Caco-2 (cell line): ENCODE results near the gene CUL4A. TPM values are rescaled to one million over a fixed set of nuclear protein-coding genes. Genes with fewer than 3 reads are reported as not detected.

Experiments used
- BruUV-seq: library from RNA; stranded (reverse); fragments of 400-500 nt; replicated peaks from 2 replicates; lab custom pipeline; 2021; lab: Mats Ljungman, UMichigan
- CTCF ChIA-PET: fragments of 300-600 bp; sonication (Branson Sonifier 250); formaldehyde crosslinking; loops from one replicate; lab custom pipeline; 2022; ENCODE audit warnings: antibody characterized with exemption; lab: Charles Lee
- POLR2A ChIA-PET: fragments of 300-600 bp; sonication (Branson Sonifier 250); formaldehyde crosslinking; loops from one replicate; lab custom pipeline; 2022; ENCODE audit warnings: antibody characterized with exemption; lab: Charles Lee
- DNase-seq, 2 experiments: peaks; one replicate each; pipeline versions ENCODE4 v3.0.0 to v3.0.0-alpha.2; 2020 to 2022
- H3K27me3 ChIP-seq: replicated peaks from 2 replicates; pipeline ENCODE4 v1.6.0; 2011; ENCODE audit warnings: low read length; ENCODE audit not compliant: control insufficient read depth, insufficient read depth
- H3K36me3 ChIP-seq: 2 replicates; pipeline ENCODE4 v1.5.1; 2011; ENCODE audit warnings: low read length; ENCODE audit not compliant: control insufficient read depth, insufficient read depth
- H3K4me1 ChIP-seq: fragments of 250-450 bp; sonication (Bioruptor Pico); 2 replicates; pipeline ENCODE4 v1.5.1; 2020; ENCODE audit warnings: mild to moderate bottlenecking
- H3K4me3 ChIP-seq: 2 replicates; pipeline ENCODE4 v1.5.1; 2011; ENCODE audit warnings: low read depth, mild to moderate bottlenecking, control low read depth, low read length
- H3K9me3 ChIP-seq: fragments of 250-450 bp; sonication (Bioruptor Pico); 2 replicates; pipeline ENCODE4 v1.5.1; 2020; ENCODE audit warnings: mild to moderate bottlenecking, moderate library complexity
- H3K27ac Mint-ChIP-seq: one replicate; pipeline ENCODE4 v1.8.0; 2022; ENCODE audit warnings: mixed read lengths; ENCODE audit not compliant: unreplicated experiment
- H3K27me3 Mint-ChIP-seq: one replicate; pipeline ENCODE4 v1.8.0; 2022; ENCODE audit warnings: mixed read lengths; ENCODE audit not compliant: insufficient read depth, unreplicated experiment
- H3K36me3 Mint-ChIP-seq: one replicate; pipeline ENCODE4 v1.8.0; 2022; ENCODE audit warnings: mild to moderate bottlenecking, mixed read lengths; ENCODE audit not compliant: insufficient read depth, unreplicated experiment
- H3K4me1 Mint-ChIP-seq: one replicate; pipeline ENCODE4 v1.8.0; 2022; ENCODE audit warnings: low read depth, mixed read lengths; ENCODE audit not compliant: unreplicated experiment
- H3K4me3 Mint-ChIP-seq: one replicate; pipeline ENCODE4 v1.8.0; 2022; ENCODE audit warnings: mild to moderate bottlenecking, moderate library complexity, mixed read lengths; ENCODE audit not compliant: unreplicated experiment
- H3K9me3 Mint-ChIP-seq: one replicate; pipeline ENCODE4 v1.8.0; 2022; ENCODE audit warnings: mixed read lengths; ENCODE audit not compliant: unreplicated experiment
- intact Hi-C: fragments of 100-400 bp; cut with micrococcal nuclease; formaldehyde crosslinking; loops from one replicate; pipeline ENCODE4 v1.10.0; 2022; ENCODE audit not compliant: unreplicated experiment
- total RNA-seq: library from RNA; stranded (reverse); gene quantifications from 2 replicates; pipeline ENCODE4 v1.2.3, GENCODE V29; 2022
- TF ChIP-seq, protein P1 (sequence below), 2 experiments: fragments of 200-600 bp in 1 of 2; IDR thresholded peaks; 1 replicate in 1 of 2; 2 replicates in 1 of 2; pipeline versions ENCODE4 v1.5.1 to v1.8.0; 2011 to 2022; ENCODE audit warnings: antibody characterized with exemption in 1 of 2, control low read depth in 1 of 2, inconsistent platforms in 1 of 2, low read depth in 1 of 2, low read length in 1 of 2, mild to moderate bottlenecking in 1 of 2, moderate library complexity in 1 of 2; ENCODE audit not compliant: insufficient read depth in 1 of 2, severe bottlenecking in 1 of 2, unreplicated experiment in 1 of 2

The CUL4A gene
- total RNA-seq, 1 experiment from 2014 or later = 125 TPM

GRCh38 chr13:113293686-113294085 is 84.3 kb downstream of the CUL4A start:
- Mint-ChIP-seq H3K27ac (no peak overlapping the region), H3K4me1 (peaks cover 16% of the 10 kb centered on the region), H3K9me3 (no peaks in the 10 kb centered on the region), H3K4me3 (no peak overlapping the region), H3K27me3 (peaks cover 2% of the 10 kb centered on the region), H3K36me3 (peaks cover 25% of the 10 kb centered on the region)
- no peak overlapping the region for H3K4me3 ChIP-seq
- DNase-seq = no peak
- no TSS peak for BruUV-seq
- H3K4me1 ChIP-seq = peaks cover 3% of the 10 kb centered on the region
- H3K36me3 ChIP-seq = no peaks in the 10 kb centered on the region
- no peaks in the 10 kb centered on the region for H3K27me3 ChIP-seq
- ChIA-PET CTCF (no interaction called here), POLR2A (no interaction called here)
- TF ChIP-seq, protein P1, sequence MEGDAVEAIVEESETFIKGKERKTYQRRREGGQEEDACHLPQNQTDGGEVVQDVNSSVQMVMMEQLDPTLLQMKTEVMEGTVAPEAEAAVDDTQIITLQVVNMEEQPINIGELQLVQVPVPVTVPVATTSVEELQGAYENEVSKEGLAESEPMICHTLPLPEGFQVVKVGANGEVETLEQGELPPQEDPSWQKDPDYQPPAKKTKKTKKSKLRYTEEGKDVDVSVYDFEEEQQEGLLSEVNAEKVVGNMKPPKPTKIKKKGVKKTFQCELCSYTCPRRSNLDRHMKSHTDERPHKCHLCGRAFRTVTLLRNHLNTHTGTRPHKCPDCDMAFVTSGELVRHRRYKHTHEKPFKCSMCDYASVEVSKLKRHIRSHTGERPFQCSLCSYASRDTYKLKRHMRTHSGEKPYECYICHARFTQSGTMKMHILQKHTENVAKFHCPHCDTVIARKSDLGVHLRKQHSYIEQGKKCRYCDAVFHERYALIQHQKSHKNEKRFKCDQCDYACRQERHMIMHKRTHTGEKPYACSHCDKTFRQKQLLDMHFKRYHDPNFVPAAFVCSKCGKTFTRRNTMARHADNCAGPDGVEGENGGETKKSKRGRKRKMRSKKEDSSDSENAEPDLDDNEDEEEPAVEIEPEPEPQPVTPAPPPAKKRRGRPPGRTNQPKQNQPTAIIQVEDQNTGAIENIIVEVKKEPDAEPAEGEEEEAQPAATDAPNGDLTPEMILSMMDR (IDR thresholded peaks at IDR 0.05; ENCODE audit: insufficient read depth in 1 of 2, low read depth in 1 of 2, low read length in 1 of 2, severe bottlenecking in 1 of 2, unreplicated experiment in 1 of 2) = no peak
- intact Hi-C loops = no loop called here
- no peaks in the 10 kb centered on the region for H3K9me3 ChIP-seq

- Histone ChIP-seq H3K4me3 (no peak overlapping the region), H3K4me1 (peaks cover 8% of the 10 kb centered on the region), H3K27me3 (no peaks in the 10 kb centered on the region), H3K9me3 (no peaks in the 10 kb centered on the region), H3K36me3 (no peaks in the 10 kb centered on the region)
- Mint-ChIP-seq H3K27ac (no peak overlapping the region), H3K27me3 (no peaks in the 10 kb centered on the region), H3K9me3 (no peaks in the 10 kb centered on the region), H3K4me3 (peak overlapping the region; percentile 81), H3K36me3 (peaks cover 25% of the 10 kb centered on the region), H3K4me1 (peaks cover 16% of the 10 kb centered on the region)
- DNase-seq = no peak
- intact Hi-C loops = loop anchor here (5.0 kb wide), 1 partner anchor 67 kb away; the partner anchor contains the start of gene GRTP1
- TF ChIP-seq, protein P1 (IDR thresholded peaks at IDR 0.05; ENCODE audit: insufficient read depth in 1 of 2, low read depth in 1 of 2, low read length in 1 of 2, severe bottlenecking in 1 of 2, unreplicated experiment in 1 of 2) = no peak
- CTCF ChIA-PET = no interaction called here
- POLR2A ChIA-PET = interaction anchor here (0.6 kb wide), 1 partner anchor 67 kb away, joined by 3 read pairs; no protein-coding TSS in a partner anchor
- BruUV-seq = no TSS peak
Measured at GRCh38 chr13:113295776-113296175, 86.4 kb downstream of the CUL4A start.

DNA sequence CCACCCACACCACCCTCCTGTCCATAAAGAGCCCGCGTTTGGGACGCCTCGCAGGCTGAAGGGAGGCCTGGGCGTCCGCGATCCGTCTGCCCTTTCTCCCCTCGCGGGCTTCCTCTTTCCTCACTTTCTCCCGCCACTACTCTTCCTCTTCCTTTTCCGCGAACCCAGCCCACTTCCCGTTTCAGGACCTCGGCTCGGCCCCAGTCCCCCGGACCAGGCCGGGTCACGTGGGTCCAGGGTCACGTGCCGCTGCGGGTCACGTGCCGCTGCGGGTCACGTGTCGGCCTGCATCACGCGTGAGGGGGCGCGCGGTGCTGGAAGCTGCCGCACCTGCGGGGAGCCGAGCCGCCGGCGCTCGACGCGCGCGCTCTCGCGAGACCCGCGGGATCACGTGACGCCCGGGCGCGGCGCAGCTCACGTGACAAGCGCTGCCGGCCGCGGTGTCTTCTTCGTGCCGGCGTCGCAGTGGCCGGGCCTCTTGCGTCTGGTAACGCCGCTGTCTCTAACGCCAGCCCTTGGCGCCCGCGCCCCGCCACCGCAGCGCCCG is 87.5 kb downstream of the CUL4A start, which contains the start of gene LAMP1:
LAMP1 (plus strand) TSS at position 417 of the 547 bp plus-strand sequence. CDS start 196 bp downstream, outside the sequence.
- peak within 1 kb of the TSS; percentile 81 for H3K4me3 Mint-ChIP-seq
- H3K36me3 Mint-ChIP-seq = peaks cover 23% of the 10 kb centered on the region
- peaks cover 8% of the 10 kb centered on the region for H3K4me1 ChIP-seq
- peak within 1 kb of the TSS; percentile 82 for H3K27ac Mint-ChIP-seq
- intact Hi-C loops = loop anchor here (5.0 kb wide), 1 partner anchor 65 kb away; the partner anchor contains the start of gene GRTP1
- TF ChIP-seq, protein P1 (IDR thresholded peaks at IDR 0.05; ENCODE audit: insufficient read depth in 1 of 2, low read depth in 1 of 2, low read length in 1 of 2, severe bottlenecking in 1 of 2, unreplicated experiment in 1 of 2) = peak in 1 of 2 experiments; percentile 5
- no peaks in the 10 kb centered on the region for H3K27me3 ChIP-seq
- no peaks in the 10 kb centered on the region for H3K9me3 ChIP-seq
- H3K4me1 Mint-ChIP-seq = peaks cover 15% of the 10 kb centered on the region
- H3K27me3 Mint-ChIP-seq = no peaks in the 10 kb centered on the region
- POLR2A ChIA-PET = interaction anchor here (0.5 kb wide), 1 partner anchor 34 kb away, joined by 5 read pairs; no protein-coding TSS in a partner anchor
- H3K4me3 ChIP-seq = peak within 1 kb of the TSS; percentile 53
- no peaks in the 10 kb centered on the region for H3K36me3 ChIP-seq
- CTCF ChIA-PET = no interaction called here
- no peaks in the 10 kb centered on the region for H3K9me3 Mint-ChIP-seq
- BruUV-seq = no TSS peak
- DNase-seq = peak; percentile 99 to 100
